ENCODE results near the gene VAT1L.

Gene VAT1L

DNA sequence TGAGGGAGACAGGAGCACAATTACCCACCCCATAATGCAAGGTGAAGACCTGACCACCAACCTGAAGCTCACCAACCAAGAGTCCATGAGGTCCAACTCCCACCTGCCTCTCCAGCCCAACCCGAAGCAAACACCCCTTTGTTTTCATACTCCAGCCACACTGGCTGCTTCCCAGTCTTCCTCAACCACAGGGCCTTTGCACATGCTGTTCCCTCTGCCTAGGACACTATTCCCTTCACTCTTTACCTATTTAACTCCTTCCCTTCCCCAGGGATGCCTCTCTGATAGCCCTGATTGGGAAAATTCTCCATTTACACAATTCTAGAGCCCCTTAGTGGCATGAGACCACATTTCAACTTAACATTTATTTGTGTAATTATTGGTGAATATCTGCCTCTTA is 86.0 kb downstream of the VAT1L start:
- DNase-seq (ENCODE audit: low read depth), result no peak
- TF ChIP-seq, protein P1, sequence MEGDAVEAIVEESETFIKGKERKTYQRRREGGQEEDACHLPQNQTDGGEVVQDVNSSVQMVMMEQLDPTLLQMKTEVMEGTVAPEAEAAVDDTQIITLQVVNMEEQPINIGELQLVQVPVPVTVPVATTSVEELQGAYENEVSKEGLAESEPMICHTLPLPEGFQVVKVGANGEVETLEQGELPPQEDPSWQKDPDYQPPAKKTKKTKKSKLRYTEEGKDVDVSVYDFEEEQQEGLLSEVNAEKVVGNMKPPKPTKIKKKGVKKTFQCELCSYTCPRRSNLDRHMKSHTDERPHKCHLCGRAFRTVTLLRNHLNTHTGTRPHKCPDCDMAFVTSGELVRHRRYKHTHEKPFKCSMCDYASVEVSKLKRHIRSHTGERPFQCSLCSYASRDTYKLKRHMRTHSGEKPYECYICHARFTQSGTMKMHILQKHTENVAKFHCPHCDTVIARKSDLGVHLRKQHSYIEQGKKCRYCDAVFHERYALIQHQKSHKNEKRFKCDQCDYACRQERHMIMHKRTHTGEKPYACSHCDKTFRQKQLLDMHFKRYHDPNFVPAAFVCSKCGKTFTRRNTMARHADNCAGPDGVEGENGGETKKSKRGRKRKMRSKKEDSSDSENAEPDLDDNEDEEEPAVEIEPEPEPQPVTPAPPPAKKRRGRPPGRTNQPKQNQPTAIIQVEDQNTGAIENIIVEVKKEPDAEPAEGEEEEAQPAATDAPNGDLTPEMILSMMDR (conservative IDR thresholded peaks at IDR 0.05; ENCODE audit: low read depth, low read length), result no peak
- H3K4me3 ChIP-seq (ENCODE audit: low read depth, low read length), result no peak overlapping the region

DNA sequence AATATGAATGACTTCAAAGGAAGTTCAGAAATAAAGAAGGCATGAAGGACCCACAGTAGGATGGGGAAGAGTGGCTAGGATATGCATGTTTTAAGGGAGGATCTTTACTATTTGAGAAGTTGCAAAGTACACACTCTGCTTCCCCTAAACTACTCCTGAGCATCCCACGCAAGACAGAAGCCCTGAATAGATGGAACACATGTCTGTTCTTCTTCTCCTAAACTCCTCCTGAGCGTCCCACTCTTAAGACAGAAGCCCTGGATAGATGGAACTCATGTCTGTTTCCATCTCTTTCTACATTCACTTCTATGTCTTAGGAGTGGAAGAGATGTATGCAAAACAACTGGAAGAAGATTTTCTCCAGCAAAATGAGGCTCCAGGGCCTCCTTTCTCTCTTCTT is 88.4 kb downstream of the VAT1L start:
- TF ChIP-seq, protein P1 (conservative IDR thresholded peaks at IDR 0.05; ENCODE audit: low read depth, low read length), result no peak
- no peak for DNase-seq (ENCODE audit: low read depth)
- H3K4me3 ChIP-seq (ENCODE audit: low read depth, low read length), result no peak overlapping the region

DNA sequence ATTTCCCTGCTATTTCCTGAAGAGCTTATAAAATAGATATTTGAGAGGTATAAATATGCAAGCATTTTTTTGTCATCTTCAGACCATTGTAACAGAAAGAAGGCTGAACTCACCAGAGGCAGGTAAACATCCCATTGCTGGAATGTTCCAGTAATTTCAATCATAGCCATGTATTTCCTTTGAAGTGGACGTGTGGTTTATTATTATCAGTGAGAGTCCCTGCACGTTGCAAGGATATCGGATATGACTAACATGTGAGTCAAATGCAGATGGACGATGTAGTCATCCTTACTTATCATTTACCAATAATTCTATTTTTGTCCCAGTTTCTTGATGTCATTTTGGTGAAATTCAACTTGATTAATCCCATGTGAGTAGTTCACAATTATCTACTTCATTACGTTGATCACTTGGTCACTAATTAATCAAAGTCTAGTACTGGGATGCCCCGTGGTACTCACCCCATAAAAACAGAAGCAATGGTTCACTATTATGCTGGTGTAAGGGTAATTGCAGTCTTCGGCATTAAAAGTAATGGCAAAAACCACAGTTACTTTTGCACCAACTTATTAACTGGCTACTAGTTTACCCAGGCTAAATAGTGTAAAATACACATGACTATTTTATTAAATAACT is 89.5 kb downstream of the VAT1L start:
- DNase-seq (ENCODE audit: low read depth), result peak; percentile 92
- TF ChIP-seq, protein P1 (conservative IDR thresholded peaks at IDR 0.05; ENCODE audit: low read depth, low read length), result no peak
- no peak overlapping the region for H3K4me3 ChIP-seq (ENCODE audit: low read depth, low read length)

DNA sequence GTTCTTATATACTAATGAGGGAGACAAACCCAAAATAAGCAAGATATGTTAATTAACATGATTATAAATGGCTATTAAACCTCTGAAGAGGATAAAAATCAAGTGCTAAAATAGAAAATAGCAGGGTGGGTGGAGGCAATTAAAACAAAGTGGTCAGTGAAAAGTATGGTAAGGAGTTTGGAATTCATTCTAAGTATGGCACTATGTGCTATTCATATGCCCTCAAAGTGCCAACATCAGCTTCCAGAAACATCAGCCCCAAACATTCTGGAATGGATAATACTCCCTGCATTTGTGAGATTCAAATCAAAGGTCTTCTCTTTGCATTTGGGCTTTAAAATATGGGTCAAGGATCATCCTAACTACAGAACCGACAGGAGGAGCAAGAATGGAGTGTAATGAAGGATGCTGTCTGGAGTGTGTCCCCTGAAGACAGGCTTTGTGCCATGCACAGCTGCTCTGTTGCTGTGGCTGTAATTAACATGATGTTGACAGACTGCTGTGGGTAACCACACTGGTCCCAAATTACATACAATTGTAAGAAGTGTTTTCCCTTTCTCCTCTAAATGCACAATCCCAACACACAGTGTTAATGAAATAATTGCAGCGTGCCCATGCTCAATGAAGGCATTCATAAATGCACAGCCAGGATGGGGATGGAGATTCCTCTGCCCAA is 93.1 kb downstream of the VAT1L start:
- DNase-seq (ENCODE audit: low read depth), result no peak
- no peak overlapping the region for H3K4me3 ChIP-seq (ENCODE audit: low read depth, low read length)
- TF ChIP-seq, protein P1 (conservative IDR thresholded peaks at IDR 0.05; ENCODE audit: low read depth, low read length), result no peak

DNA sequence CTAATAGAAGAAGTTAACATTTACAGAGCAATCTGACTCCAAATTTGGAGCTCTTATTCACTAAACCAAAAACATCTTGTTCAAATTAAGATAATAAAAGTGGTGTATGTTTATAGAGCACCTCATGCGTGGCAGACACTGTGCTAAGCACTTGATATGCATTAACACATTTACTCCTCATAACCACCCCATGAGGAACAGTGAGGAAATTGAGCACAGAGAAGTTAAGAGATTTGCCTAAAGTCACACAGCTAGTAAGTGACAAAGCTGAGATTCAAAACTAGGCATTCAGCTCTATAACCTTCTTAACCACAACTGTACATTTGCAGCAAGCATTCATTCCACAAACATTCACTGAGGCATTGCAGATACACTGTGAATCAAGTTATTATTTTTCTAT is 94.0 kb downstream of the VAT1L start:
- DNase-seq (ENCODE audit: low read depth), result peak; percentile 22
- TF ChIP-seq, protein P1 (conservative IDR thresholded peaks at IDR 0.05; ENCODE audit: low read depth, low read length), result no peak
- no peak overlapping the region for H3K4me3 ChIP-seq (ENCODE audit: low read depth, low read length)

DNA sequence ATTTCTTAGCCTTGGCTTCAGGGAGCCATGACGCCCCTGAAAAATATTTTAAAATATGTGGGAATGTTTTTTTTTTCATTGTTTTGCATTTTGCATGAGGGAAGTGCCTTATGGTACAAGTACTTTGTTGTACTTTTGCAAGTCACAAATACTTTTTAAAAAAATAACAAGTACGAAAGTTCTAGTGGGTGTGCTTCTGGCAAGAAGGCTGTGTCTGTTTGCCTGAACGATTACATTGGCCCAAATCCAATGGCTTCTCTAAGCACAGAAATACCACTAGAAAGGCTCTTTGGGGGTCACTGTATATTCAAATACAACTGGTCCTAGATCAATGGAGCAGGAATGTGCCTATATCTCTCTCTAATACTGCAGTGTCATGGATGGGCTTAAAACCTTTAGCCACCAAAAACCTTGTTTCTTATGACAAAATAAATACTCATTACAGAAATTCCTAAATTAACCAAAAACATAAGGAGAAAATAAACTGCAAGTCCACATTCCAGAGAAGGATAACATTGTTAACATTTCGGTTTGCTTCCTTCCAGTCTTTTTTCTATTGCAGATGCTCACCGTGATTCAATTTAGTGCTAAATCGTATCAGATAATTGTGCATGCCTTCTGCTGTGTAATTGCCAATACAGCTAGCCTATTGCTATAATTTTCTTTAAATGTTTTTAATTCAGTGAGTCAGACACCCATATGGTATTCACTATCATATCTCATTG is 97.4 kb downstream of the VAT1L start:
- peak; percentile 85 for DNase-seq (ENCODE audit: low read depth)
- TF ChIP-seq, protein P1 (conservative IDR thresholded peaks at IDR 0.05; ENCODE audit: low read depth, low read length), result no peak
- H3K4me3 ChIP-seq (ENCODE audit: low read depth, low read length), result no peak overlapping the region

Measured in choroid plexus epithelial cell (primary cell).